SW480 (cell line): ENCODE measurements around the gene EXOC3L2.
"Not testable (repeated sequence)": the region's sequence is repeated elsewhere in the genome, so short reads cannot be mapped to it uniquely, and the experiment has no call there.

Experiments
- DNase-seq: peaks from one replicate; pipeline ENCODE4 v3.0.0-alpha.2; 2016; ENCODE audit warnings: low spot score

EXOC3L2 gene

GRCh38 chr19:45255611-45256157 lies 10.5 kb upstream of the EXOC3L2 start:
- DNase-seq: no peak

DNA sequence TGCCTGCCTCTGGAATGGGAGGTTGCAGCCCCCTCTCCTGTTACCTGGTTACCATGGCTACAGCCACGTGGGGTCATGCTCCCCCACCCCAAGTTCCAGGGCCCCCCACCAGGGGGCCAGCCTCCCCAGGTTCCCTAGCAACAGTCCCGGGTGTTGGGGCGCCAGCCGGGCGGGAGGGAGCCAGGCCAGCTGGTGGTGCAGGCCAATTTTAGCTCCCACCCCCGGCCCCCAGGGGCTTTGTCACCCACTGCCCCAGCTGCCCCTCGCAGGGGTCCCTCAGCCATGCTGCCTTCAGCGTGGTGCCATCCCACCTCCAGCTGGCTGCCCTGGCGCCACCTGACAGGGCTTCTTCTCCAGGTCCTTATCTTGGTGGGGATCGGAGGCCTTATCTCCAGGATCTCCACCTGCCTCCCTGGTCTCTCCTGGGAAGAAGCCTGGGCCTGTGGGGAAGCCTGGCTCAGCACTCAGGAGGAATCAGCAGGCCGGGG lies 8.9 kb upstream of the EXOC3L2 start:
- no peak for DNase-seq

DNA sequence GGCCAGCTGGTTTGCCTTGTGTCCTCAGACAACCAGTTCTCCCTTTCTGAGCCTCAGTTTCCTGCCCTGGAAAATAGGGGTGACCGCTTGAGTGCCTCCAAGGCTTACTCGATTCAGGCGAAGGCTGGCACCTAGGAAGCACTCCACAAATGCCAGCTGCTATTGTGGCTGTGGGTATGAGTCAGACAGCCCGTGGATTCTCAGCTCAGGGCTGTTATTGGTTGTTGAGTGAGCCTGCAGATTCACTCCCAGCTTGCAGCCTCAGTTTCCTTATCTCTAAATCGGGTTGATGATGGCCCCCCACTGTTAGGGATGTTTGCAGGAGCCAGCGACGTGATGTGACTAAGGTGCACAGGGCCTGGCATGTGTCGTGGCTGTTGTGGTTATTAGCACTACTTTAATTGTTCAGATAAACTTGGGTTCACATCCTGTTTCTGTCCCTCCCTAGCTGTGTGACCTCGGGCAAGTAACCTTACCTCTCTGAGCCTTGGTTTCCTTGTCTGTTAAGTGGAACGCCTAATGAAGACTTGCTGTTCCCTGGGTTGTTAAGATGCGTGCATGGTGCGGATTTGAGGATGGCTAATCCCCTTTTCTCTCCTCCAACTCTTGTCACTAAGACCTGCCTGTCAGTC lies 8.3 kb upstream of the EXOC3L2 start:
- no peak for DNase-seq

- no peak for DNase-seq
Measured at GRCh38 chr19:45251452-45252354, 6.5 kb upstream of the EXOC3L2 start.

GRCh38 chr19:45250832-45251451 lies 5.7 kb upstream of the EXOC3L2 start, which contains the start of gene MARK4:
MARK4 (plus strand) TSS chr19:45251271; CDS start chr19:45251589, 318 bp downstream.
- peak; percentile 52 for DNase-seq

GRCh38 chr19:45250216-45250831 lies 5.1 kb upstream of the EXOC3L2 start:
- no peak for DNase-seq

DNA sequence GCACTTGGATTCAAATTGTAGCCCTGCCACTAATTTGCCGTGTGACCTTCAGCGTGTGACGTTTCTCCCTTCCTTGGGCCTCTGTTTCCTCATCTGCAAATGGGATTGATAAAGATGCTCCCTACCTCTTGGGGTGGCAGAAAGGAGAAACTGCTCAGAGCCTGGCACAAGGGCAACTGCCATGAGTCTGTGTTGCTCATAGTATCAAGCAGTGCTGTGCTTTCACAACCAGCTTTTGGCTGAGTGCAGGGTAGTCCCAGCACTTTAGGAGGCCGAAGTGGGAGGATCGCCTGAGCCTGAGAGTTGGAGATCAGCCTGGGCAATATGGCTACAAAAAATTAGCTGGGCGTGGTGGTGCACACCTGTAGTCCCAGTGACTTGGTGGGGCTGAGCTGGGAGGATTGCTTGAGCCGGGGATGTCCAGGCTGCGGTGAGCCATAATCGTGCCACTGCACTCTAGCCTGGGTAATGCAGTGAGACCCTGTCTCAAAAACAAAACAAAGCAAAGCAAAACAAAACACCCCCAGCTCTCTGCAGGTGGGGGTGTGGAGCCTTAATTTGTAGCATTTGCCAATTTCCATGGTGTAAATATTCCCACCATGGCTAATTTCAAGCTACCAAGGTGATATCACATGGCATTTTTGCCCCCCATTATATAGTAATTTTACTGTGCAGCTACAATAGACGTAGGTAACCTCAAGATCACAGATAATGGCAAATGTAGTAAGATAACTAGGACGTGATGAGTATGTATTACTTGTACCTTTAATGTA lies 4.2 kb upstream of the EXOC3L2 start:
- no peak for DNase-seq

- no peak for DNase-seq
Measured at GRCh38 chr19:45247136-45247535, 1.9 kb upstream of the EXOC3L2 start.

DNA sequence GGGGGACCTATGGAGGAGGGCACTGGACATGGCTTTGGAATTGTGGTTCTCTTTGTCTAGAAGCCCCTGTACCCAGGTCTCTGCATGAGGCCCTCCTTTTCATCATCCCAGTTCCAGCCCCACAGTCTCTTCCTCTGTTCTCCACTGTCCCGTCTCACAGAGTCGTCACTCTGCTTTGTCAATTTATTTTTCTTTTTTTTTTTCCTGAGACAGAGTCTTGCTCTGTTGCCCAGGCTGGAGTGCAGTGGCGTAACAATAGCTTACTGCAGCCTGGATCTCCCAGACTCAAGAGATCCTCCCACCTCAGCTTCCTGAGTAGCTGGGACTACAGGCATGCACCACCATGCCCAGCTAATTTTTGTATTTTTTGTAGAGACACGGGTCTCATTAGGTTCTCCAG lies 619 bp upstream of the EXOC3L2 start:
- DNase-seq: no peak

GRCh38 chr19:45244133-45244794 lies 943 bp downstream of the EXOC3L2 start:
- no peak for DNase-seq

GRCh38 chr19:45243144-45243732 lies 2.0 kb downstream of the EXOC3L2 start:
- DNase-seq: no peak

GRCh38 chr19:45238556-45238955 lies 6.7 kb downstream of the EXOC3L2 start:
- DNase-seq: no peak

GRCh38 chr19:45235485-45235884 lies 9.7 kb downstream of the EXOC3L2 start:
- no peak for DNase-seq

DNA sequence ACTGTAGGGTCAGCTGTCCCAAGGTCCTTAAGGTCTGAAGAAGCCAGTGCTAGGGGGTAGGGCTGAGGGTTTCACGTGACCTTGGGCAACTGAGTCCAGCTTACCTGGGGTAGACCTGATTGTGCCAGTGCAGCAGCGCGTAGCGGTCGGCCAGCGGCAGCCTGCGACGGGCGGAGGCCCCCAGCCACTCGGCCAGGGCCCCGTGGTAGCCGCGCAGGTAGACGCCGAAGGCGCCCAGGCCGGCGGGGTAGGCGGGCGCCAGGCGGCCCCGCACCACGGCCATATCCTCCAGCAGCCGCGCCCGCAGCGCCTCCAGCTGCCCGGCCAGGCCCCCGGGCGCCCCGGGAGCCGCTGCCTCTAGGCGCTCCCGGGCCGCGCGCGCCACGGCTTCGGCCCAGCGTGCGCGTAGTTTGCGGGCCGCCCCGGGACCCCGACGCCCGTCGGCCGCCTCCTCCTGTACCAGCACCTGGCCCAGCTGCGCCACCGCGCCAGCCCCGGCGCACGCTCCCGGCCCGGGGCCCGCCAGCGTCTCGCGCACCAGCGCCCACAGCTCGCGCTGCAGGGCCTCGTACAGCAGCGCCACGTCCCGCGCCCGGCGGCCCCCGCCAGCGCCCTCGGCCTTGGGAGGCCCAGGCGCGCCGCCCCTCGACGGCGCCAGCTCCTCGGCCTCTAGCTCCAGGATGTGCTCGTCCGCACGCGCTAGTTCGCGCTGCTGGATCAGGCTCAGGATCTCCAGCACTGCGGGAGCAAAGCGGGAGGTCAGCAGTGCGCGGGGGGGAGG lies 10.9 kb downstream of the EXOC3L2 start:
- no peak for DNase-seq

DNA sequence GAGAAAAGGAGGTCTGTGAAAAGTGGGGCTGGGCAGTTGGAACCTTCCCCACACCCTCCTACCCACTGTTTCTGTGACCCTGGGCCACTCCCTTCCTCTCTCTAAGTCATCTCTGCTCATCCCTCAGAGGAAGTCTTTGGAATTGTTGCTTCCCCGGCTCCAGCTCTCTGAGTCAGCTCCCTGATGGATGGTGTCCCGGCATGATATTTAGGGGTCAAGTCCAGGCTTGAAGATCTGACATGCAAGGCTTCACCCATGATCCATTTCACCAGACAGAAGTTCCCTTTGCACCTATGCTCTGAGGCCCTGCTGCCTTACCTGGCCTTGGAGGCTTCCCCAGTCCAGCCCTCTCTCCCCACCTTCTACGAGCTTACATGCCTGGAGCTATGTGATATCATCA lies 13.3 kb downstream of the EXOC3L2 start:
- DNase-seq: no peak

DNA sequence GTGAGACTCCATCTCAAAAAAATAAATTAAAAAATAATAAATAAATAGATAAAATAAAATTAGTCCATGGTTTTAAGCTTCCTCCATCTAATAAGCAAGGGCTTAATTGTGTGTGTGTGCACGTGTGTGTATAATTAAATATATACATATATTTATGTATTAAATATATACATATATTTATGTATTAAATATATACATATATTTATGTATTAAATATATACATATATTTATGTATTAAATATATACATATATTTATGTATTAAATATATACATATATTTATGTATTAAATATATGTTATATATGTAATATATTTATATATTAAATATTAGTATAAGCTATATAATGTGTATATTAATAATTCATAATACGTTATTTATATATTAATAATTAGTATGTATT lies 16.2 kb downstream of the EXOC3L2 start:
- not testable (repeated sequence) for DNase-seq

GRCh38 chr19:45224645-45225044 lies 20.6 kb downstream of the EXOC3L2 start:
- DNase-seq: no peak

- DNase-seq: no peak
Measured at GRCh38 chr19:45223879-45224278, 21.3 kb downstream of the EXOC3L2 start.

DNA sequence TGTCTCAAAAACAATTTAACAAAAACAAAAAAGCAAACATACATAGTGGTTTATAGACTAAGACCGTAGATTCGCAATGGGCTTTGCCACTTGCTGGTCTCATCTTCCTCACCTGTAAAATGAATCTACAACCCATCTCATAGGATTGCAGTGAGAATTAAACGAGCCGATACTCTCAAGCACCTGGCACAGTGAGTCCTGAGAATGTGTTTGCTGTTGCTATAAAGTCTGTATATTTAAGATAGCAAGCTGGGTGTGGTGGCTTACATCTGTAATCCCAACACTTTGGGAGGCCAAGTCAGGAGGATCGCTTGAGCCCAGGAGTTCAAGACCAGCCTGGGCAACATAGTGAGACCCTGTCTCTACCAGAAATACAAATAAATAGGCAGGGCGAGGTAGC lies 22.5 kb downstream of the EXOC3L2 start:
- no peak for DNase-seq
